ENCODE results near the gene SLC16A14.
A peak's percentile ranks its signal among the peaks of the same experiment; 100 is the strongest.

SLC16A14 gene

GRCh38 chr2:230043461-230043860 is 25.3 kb downstream of the SLC16A14 start:
- no peak overlapping the region for H3K4me3 ChIP-seq (ENCODE audit: control insufficient read depth, low read depth, low read length)
- TF ChIP-seq CTCF (conservative IDR thresholded peaks at IDR 0.05; ENCODE audit: control insufficient read depth, insufficient read depth, low read depth, low read length): no peak
- no peak for DNase-seq (ENCODE audit: low read depth)

GRCh38 chr2:230043025-230043424 is 25.7 kb downstream of the SLC16A14 start:
- TF ChIP-seq CTCF (conservative IDR thresholded peaks at IDR 0.05; ENCODE audit: control insufficient read depth, insufficient read depth, low read depth, low read length): no peak
- no peak overlapping the region for H3K4me3 ChIP-seq (ENCODE audit: control insufficient read depth, low read depth, low read length)
- DNase-seq (ENCODE audit: low read depth): no peak

- H3K4me3 ChIP-seq (ENCODE audit: control insufficient read depth, low read depth, low read length): no peak overlapping the region
- no peak for TF ChIP-seq CTCF (conservative IDR thresholded peaks at IDR 0.05; ENCODE audit: control insufficient read depth, insufficient read depth, low read depth, low read length)
- peak; percentile 41 for DNase-seq (ENCODE audit: low read depth)
These were observed 26.5 kb downstream of the SLC16A14 start for GRCh38 chr2:230042195-230042594.

GRCh38 chr2:230023313-230023712 is 45.4 kb downstream of the SLC16A14 start:
- no peak for DNase-seq (ENCODE audit: low read depth)
- no peak for TF ChIP-seq CTCF (conservative IDR thresholded peaks at IDR 0.05; ENCODE audit: control insufficient read depth, insufficient read depth, low read depth, low read length)
- no peak overlapping the region for H3K4me3 ChIP-seq (ENCODE audit: control insufficient read depth, low read depth, low read length)

GRCh38 chr2:230019742-230020141 is 49.0 kb downstream of the SLC16A14 start:
- no peak for TF ChIP-seq CTCF (conservative IDR thresholded peaks at IDR 0.05; ENCODE audit: control insufficient read depth, insufficient read depth, low read depth, low read length)
- H3K4me3 ChIP-seq (ENCODE audit: control insufficient read depth, low read depth, low read length): no peak overlapping the region
- DNase-seq (ENCODE audit: low read depth): no peak

- no peak overlapping the region for H3K4me3 ChIP-seq (ENCODE audit: control insufficient read depth, low read depth, low read length)
- DNase-seq (ENCODE audit: low read depth): peak; percentile 89
- no peak for TF ChIP-seq CTCF (conservative IDR thresholded peaks at IDR 0.05; ENCODE audit: control insufficient read depth, insufficient read depth, low read depth, low read length)
These were observed 50.6 kb downstream of the SLC16A14 start for GRCh38 chr2:230018153-230018552.

GRCh38 chr2:230016844-230017243 is 51.9 kb downstream of the SLC16A14 start:
- no peak for DNase-seq (ENCODE audit: low read depth)
- TF ChIP-seq CTCF (conservative IDR thresholded peaks at IDR 0.05; ENCODE audit: control insufficient read depth, insufficient read depth, low read depth, low read length): no peak
- H3K4me3 ChIP-seq (ENCODE audit: control insufficient read depth, low read depth, low read length): no peak overlapping the region

All from fibroblast of mammary gland (primary cell).